ENCODE data around the gene PRRT1B.

- TF ChIP-seq ETV6 (CRISPR knock-in tag; IDR thresholded peaks at IDR 0.05) (no peak), NR1H2 (CRISPR knock-in tag; IDR thresholded peaks at IDR 0.05) (no peak)
Measured at GRCh38 chr9:131534721-131535237, 10.5 kb upstream of the PRRT1B start.
